Fibroblast of mammary gland (primary cell): ENCODE data around the gene RTL1.

ENCODE experiments used
- DNase-seq: peaks from one replicate; pipeline ENCODE4 v3.0.0-alpha.2; 2010; ENCODE audit warnings: low read depth
- H3K4me3 ChIP-seq: 2 replicates; pipeline ENCODE4 v1.5.1; 2011; ENCODE audit warnings: low read depth, mild to moderate bottlenecking, low read length, moderate library complexity; ENCODE audit not compliant: control insufficient read depth
- TF ChIP-seq, protein P1 (sequence below): conservative IDR thresholded peaks from 2 replicates; pipeline ENCODE4 v1.5.1; 2011; ENCODE audit warnings: low read depth, low read length, inconsistent platforms; ENCODE audit not compliant: control insufficient read depth, insufficient read depth

The RTL1 gene

DNA sequence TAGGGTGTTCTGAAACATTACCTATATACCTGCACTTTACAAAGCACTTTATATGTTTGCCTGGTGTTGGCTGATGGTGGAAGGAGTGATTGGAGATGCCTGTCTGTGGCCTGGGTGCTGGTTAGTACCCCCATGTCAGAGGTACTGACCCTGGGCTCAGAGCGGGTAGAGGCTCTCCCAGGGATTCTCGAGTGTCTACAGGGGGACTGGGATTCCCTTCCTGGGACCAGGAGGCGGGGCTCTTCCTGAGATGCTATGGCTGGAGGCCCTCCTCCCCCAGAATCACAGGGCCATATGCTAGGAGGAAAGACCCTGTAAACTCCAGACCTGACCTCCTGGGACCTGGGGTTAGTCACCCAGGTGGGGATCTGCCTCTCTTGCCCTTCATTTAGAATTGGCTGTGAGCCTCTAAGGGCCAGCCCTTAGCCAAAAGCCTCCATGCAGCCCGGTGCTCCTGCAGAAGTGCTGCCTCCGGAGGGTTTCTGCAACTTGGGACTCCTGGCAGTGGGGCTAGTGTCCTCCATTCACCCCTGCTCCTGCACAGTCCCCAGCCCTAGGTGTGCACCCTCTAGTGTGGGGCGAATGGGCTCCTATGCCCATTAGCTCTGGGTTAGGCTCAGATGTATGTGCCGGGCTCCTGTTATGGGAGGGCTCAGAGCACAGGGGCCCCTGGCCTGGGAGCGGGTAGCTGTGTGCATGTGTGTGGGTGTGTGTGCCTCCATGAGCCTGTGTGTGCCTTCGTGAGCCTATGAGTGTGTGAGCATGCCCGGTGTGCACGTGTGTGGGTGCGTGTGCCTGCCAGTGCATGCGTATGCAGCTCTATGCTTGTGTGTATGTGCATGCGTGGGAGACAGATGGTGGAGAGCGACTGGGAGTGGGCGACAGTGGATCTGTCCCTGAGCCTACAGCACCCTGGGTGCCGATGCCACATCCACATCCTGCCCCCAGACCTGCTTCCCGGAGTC, 36.6 kb downstream of the RTL1 start:
- H3K4me3 ChIP-seq, result no peak overlapping the region
- no peak for DNase-seq
- TF ChIP-seq, protein P1, sequence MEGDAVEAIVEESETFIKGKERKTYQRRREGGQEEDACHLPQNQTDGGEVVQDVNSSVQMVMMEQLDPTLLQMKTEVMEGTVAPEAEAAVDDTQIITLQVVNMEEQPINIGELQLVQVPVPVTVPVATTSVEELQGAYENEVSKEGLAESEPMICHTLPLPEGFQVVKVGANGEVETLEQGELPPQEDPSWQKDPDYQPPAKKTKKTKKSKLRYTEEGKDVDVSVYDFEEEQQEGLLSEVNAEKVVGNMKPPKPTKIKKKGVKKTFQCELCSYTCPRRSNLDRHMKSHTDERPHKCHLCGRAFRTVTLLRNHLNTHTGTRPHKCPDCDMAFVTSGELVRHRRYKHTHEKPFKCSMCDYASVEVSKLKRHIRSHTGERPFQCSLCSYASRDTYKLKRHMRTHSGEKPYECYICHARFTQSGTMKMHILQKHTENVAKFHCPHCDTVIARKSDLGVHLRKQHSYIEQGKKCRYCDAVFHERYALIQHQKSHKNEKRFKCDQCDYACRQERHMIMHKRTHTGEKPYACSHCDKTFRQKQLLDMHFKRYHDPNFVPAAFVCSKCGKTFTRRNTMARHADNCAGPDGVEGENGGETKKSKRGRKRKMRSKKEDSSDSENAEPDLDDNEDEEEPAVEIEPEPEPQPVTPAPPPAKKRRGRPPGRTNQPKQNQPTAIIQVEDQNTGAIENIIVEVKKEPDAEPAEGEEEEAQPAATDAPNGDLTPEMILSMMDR, result no peak

DNA sequence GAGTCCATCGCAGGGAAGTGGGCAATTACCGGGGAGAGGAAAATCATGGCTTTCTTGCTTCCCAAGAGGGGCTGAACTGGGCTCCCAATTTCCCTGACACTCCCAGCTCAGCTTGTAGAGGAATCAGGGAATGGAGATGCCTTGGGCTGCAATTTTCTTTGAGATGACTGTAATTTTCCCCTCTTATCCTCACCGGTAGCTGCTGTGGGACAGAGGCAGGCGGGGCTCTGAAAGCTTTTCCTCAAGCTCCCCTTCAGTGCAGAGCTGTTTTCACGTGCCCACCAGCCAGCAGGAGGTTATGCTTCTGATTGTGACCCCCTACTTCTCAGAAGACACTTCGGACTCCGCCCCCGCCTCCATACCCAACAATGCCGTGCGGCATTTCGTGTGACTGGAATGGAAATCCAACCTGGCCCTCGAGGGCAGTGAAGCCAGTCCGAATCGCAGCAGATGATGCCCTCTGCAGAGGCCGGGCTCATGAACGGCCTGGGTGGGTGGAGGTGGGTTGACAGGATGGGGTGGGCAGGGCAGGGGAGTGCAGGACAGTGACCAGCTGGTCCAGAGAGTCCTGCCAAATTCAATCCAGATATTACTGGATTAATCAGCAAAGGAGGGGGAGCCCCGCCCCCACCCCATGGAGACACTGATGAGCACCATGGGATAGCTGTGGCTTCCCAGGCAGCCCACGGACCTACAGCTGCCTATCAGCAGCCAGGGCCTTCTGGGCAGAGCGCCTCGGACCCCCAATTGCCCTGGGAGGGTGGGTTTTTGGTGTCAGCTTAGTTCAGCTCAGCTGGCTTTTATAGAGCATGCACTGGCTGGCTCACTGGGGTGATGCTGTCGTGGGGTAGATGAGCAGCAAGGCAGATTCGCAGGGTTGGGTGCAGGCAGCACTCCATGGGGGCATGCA, 37.6 kb downstream of the RTL1 start:
- TF ChIP-seq, protein P1, result no peak
- H3K4me3 ChIP-seq, result no peak overlapping the region
- no peak for DNase-seq

DNA sequence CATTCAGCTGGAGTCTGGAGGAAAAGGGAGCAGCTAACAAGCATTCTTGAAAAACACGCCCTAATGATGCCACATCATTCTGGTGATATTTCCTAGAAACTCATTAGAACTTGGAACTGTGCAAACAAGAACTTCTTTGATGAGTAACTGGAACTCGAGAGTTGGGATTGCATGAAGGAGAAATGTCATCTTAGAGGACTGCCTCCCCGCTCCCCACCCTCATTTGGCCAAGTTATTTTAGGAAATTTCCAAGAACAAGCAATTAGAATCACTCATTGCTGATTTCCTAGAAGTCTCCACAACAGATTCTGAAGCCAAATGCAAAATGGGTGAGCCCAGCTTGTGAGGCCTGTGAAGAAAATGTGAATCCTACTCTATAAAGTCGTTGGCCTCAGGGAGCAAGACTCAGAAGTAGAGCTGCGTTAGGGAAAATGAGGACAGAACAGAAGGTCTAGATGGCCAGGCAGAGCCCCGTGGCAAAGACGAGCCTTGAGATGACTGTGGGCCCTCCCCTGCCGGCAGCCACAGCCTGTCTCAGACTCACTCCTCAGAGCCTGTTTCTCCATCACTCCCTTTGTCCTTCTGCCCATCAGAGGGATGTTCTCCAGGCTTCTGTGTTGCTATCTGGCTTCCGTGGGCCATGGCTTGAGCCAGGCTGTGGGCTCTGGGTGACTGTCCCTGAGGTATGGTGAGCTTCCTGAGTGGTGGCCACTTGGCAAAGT, 38.4 kb downstream of the RTL1 start:
- H3K4me3 ChIP-seq, result no peak overlapping the region
- DNase-seq, result peak; percentile 69
- TF ChIP-seq, protein P1, result no peak

DNA sequence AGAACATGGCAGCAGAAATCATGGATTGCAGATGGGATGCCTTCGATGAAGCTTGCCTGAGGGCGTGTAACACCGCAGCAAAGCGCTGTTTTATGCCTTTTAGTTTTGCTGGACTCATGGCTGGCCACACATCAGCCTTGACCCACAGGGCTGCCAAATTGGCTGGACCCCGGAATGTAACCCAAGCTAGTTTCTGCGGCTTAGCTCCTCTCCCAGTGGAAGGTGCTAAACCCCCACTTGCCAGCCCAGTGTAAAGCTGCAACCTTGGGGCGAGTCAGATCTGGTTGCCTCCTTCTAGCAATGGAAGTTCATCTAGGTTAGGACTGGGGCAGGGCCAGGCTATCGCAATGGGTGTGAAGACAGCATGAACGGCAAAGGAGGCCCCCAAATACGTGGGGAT, 39.3 kb downstream of the RTL1 start:
- TF ChIP-seq, protein P1, result no peak
- H3K4me3 ChIP-seq, result no peak overlapping the region
- no peak for DNase-seq

DNA sequence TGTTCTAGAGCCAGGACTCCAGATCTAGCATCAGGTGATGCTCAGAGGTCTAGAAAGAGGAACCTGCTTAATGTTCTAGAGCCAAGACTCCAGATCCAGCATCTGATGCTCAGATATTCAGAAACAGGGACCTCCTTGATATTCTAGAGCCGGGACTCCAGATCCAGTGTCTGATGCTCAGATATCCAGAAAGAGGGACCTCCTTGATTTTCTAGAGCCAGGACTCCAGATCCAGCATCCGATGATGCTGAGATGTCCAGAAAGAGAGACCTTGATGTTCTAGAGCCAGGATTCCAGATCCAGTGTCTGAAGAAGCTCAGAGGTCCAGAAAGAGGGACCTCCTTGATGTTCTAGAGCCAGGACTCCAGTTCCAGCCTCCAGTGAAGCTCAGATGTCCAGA, 40.7 kb downstream of the RTL1 start:
- H3K4me3 ChIP-seq, result no peak overlapping the region
- no peak for DNase-seq
- TF ChIP-seq, protein P1, result no peak

DNA sequence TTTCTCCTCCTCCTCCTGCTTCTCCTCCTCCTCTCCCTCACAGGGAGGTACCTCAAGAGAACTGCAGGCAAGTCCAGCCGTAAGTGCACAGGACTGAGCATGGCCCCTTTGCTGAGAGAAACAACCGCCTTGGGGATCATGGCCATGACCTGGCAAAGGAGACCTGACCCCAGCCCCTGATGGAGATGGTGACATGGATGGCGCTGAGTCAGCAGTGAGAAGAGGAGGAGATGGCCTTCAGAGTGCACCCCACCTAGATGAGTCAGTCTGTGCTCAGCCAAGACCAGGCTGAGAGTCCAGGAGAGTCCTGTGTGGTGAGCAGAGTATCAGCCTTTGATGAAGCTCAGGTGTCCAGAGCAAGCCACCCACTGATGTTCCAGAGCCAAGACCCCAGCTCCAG, 41.2 kb downstream of the RTL1 start:
- H3K4me3 ChIP-seq, result no peak overlapping the region
- TF ChIP-seq, protein P1, result no peak
- peak; percentile 63 for DNase-seq
